HCT116 (cell line): ENCODE data around the gene CNPY2. TPM values are rescaled to one million over a fixed set of nuclear protein-coding genes. Genes with fewer than 3 reads are reported as not detected.
"Not testable (repeated sequence)": the region's sequence is repeated elsewhere in the genome, so short reads cannot be mapped to it uniquely, and the experiment has no call there.

Experiments used
- ATAC-seq: fragments of 200-7000 bp; cut with Tn5 transposase; 2 replicates; pipeline ENCODE4 v1.9.1; 2020; ENCODE audit warnings: mild to moderate bottlenecking, moderate library complexity
- BruUV-seq: library from RNA; stranded (reverse); fragments of 400-500 nt; replicated peaks from 2 replicates; lab custom pipeline; 2021; lab: Mats Ljungman, UMichigan
- CTCF ChIA-PET: fragments of 300-600 bp; sonication (Branson Sonifier 250); formaldehyde crosslinking; loops from one replicate; lab custom pipeline; 2021; ENCODE audit warnings: antibody characterized with exemption; lab: Charles Lee
- POLR2A ChIA-PET: fragments of 300-600, 350-600 bp; sonication (Branson Sonifier 250); formaldehyde crosslinking; loops from one replicate; lab custom pipeline; 2021; ENCODE audit warnings: antibody characterized with exemption; lab: Charles Lee
- RAD21 ChIA-PET, 2 experiments: fragments of 300-600 bp; sonication (Branson Sonifier 250); formaldehyde crosslinking; loops; one replicate each; lab custom pipeline; 2023; ENCODE audit warnings: low total read pairs in 2 of 2; ENCODE audit not compliant: uncharacterized antibody in 2 of 2, unreplicated experiment in 2 of 2, low non-redundant PET in 1 of 2; lab: Charles Lee
- DNase-seq: peaks from one replicate; pipeline ENCODE4 v3.0.0-alpha.2; 2010; ENCODE audit warnings: low read depth, low spot score
- H2AFZ ChIP-seq: fragments of 200-600 bp; shearing (Covaris generic), sonication (generic); 2 replicates; pipeline ENCODE4 v1.6.1; 2017; ENCODE audit warnings: low read depth, mixed run types, mixed read lengths, antibody characterized with exemption, low read length; ENCODE audit not compliant: poor library complexity, severe bottlenecking
- H3K27ac ChIP-seq: 2 replicates; pipeline ENCODE4 v1.5.1; 2012; ENCODE audit warnings: low read depth, low read length
- H3K27me3 ChIP-seq: fragments of 200-600 bp; sonication (generic); 2 replicates; pipeline ENCODE4 v1.6.1; 2016; ENCODE audit warnings: mixed run types, low read length, mixed read lengths; ENCODE audit not compliant: insufficient read depth
- H3K36me3 ChIP-seq, 2 experiments: fragments of 200-500 bp in 1 of 2; fragments of 200-600 bp in 1 of 2; sonication (Bioruptor generic) in 1 of 2; sonication (generic) in 1 of 2; 2 replicates each; pipeline versions ENCODE4 v1.5.1 to v1.6.1; 2014 to 2016; ENCODE audit warnings: low read length in 2 of 2, inconsistent platforms in 1 of 2, mixed read lengths in 1 of 2, mixed run types in 1 of 2; ENCODE audit not compliant: insufficient read depth in 2 of 2, control insufficient read depth in 1 of 2
- H3K4me1 ChIP-seq, 2 experiments: fragments of 200-600 bp in 1 of 2; sonication (generic) in 1 of 2; 2 replicates each; pipeline versions ENCODE4 v1.5.1 to v1.6.1; 2012 to 2017; ENCODE audit warnings: low read length in 2 of 2, inconsistent platforms in 1 of 2, mild to moderate bottlenecking in 1 of 2, mixed read lengths in 1 of 2, mixed run types in 1 of 2, moderate library complexity in 1 of 2; ENCODE audit not compliant: insufficient read depth in 2 of 2, control insufficient read depth in 1 of 2
- H3K4me2 ChIP-seq: fragments of 200-600 bp; sonication (generic); 2 replicates; pipeline ENCODE4 v1.6.1; 2017; ENCODE audit warnings: mixed run types, low read length, mixed read lengths
- H3K4me3 ChIP-seq, 2 experiments: fragments of 200-600 bp in 1 of 2; sonication (generic) in 1 of 2; replicated peaks in 1 of 2; 2 replicates each; pipeline ENCODE4 v1.5.1; 2011 to 2016; ENCODE audit warnings: low read length in 2 of 2, control low read depth in 1 of 2, low read depth in 1 of 2, mild to moderate bottlenecking in 1 of 2, mixed read lengths in 1 of 2, mixed run types in 1 of 2
- H3K79me2 ChIP-seq: fragments of 200-600 bp; sonication (generic); 2 replicates; pipeline ENCODE4 v1.6.1; 2017; ENCODE audit warnings: mild to moderate bottlenecking, mixed run types, low read length, moderate library complexity, mixed read lengths; ENCODE audit not compliant: insufficient read depth
- H3K9ac ChIP-seq: fragments of 200-600 bp; sonication (generic); 2 replicates; pipeline ENCODE4 v1.6.1; 2016; ENCODE audit warnings: low read length, mixed read lengths
- H3K9me2 ChIP-seq: fragments of 200-600 bp; sonication (generic), shearing (Covaris generic); 2 replicates; pipeline ENCODE4 v1.6.1; 2017; ENCODE audit warnings: mixed run types, mild to moderate bottlenecking, moderate library complexity; ENCODE audit not compliant: insufficient read depth
- H3K9me3 ChIP-seq, 2 experiments: fragments of 200-500 bp in 1 of 2; fragments of 200-600 bp in 1 of 2; sonication (Bioruptor generic) in 1 of 2; sonication (generic) in 1 of 2; 2 replicates each; pipeline ENCODE4 v1.6.1; 2014 to 2017; ENCODE audit warnings: low read length in 2 of 2, mixed read lengths in 2 of 2, inconsistent platforms in 1 of 2, low read depth in 1 of 2, mild to moderate bottlenecking in 1 of 2, mixed run types in 1 of 2, moderate library complexity in 1 of 2; ENCODE audit not compliant: control insufficient read depth in 1 of 2, insufficient read depth in 1 of 2
- H4K20me1 ChIP-seq: fragments of 200-600 bp; sonication (generic), shearing (Covaris generic); 2 replicates; pipeline ENCODE4 v1.6.1; 2017; ENCODE audit warnings: mixed run types, mild to moderate bottlenecking, moderate library complexity; ENCODE audit not compliant: insufficient read depth
- ATF3 ChIP-seq: IDR thresholded peaks from 2 replicates; pipeline ENCODE4 v1.6.1; 2012
- CBX3 ChIP-seq: IDR thresholded peaks from 2 replicates; pipeline ENCODE4 v1.6.1; 2012; ENCODE audit warnings: low read depth
- CEBPB ChIP-seq: IDR thresholded peaks from 2 replicates; pipeline ENCODE4 v1.6.1; 2012; ENCODE audit warnings: low read depth
- ELF1 ChIP-seq: IDR thresholded peaks from 2 replicates; pipeline ENCODE4 v1.6.1; 2012; ENCODE audit warnings: low read depth, borderline replicate concordance
- EZH2phosphoT487 ChIP-seq: fragments of 200-600 bp; IDR thresholded peaks from 2 replicates; pipeline ENCODE4 v1.6.1; 2018; ENCODE audit warnings: antibody characterized with exemption, borderline replicate concordance
- FOSL1 ChIP-seq: IDR thresholded peaks from 2 replicates; pipeline ENCODE4 v1.6.1; 2012; ENCODE audit warnings: low read depth
- JUND ChIP-seq: IDR thresholded peaks from 2 replicates; pipeline ENCODE4 v1.6.1; 2012
- MAX ChIP-seq: IDR thresholded peaks from 2 replicates; pipeline ENCODE4 v1.6.1; 2012
- POLR2A ChIP-seq: IDR thresholded peaks from 2 replicates; pipeline ENCODE4 v1.7.0; 2011; ENCODE audit warnings: borderline replicate concordance; ENCODE audit not compliant: insufficient read depth, insufficient read length; ENCODE audit errors: extremely low read depth
- RAD21 ChIP-seq: IDR thresholded peaks from 2 replicates; pipeline ENCODE4 v1.6.1; 2012; ENCODE audit warnings: low read depth, mild to moderate bottlenecking
- SIN3A ChIP-seq: IDR thresholded peaks from 2 replicates; pipeline ENCODE4 v1.6.1; 2012; ENCODE audit warnings: low read depth
- SRF ChIP-seq: IDR thresholded peaks from 2 replicates; pipeline ENCODE4 v1.6.1; 2012; ENCODE audit warnings: low read depth
- TCF7L2 ChIP-seq: IDR thresholded peaks from 2 replicates; pipeline ENCODE4 v1.7.0; 2011; ENCODE audit warnings: borderline replicate concordance, inconsistent platforms; ENCODE audit not compliant: insufficient read depth, insufficient read length; ENCODE audit errors: extremely low read depth
- YY1 ChIP-seq: IDR thresholded peaks from 2 replicates; pipeline ENCODE4 v1.6.1; 2011; ENCODE audit warnings: low read length, low read depth, moderate library complexity, mild to moderate bottlenecking; ENCODE audit not compliant: insufficient replicate concordance; ENCODE audit errors: extremely low read depth
- ZFX ChIP-seq: fragments of 450-650 bp; IDR thresholded peaks from 2 replicates; pipeline ENCODE4 v1.6.1; 2017
- ZNF274 ChIP-seq: fragments of 200-500 bp; sonication (Bioruptor generic); IDR thresholded peaks from 2 replicates; pipeline ENCODE4 v1.6.1; 2014; ENCODE audit warnings: mild to moderate bottlenecking, low read depth, low read length, inconsistent platforms
- intact Hi-C: fragments of 100-400 bp; cut with micrococcal nuclease; formaldehyde crosslinking; loops from 2 replicates; pipeline ENCODE4 v1.10.0; 2022
- total RNA-seq: library from RNA; stranded (reverse); gene quantifications from one replicate; pipeline ENCODE4 v1.2.1, GENCODE V29; 2021; ENCODE audit not compliant: unreplicated experiment
- TF ChIP-seq, protein P1 (sequence below): IDR thresholded peaks from 2 replicates; pipeline ENCODE4 v1.6.1; 2012; ENCODE audit warnings: low read depth

Gene CNPY2
- total RNA-seq, 1 experiment from 2014 or later, result 109 TPM

- TF ChIP-seq YY1 (no peak), SIN3A (no peak), FOSL1 (no peak)
Observed at GRCh38 chr12:56324206-56324605, 8.4 kb upstream of the CNPY2 start (continued).

DNA sequence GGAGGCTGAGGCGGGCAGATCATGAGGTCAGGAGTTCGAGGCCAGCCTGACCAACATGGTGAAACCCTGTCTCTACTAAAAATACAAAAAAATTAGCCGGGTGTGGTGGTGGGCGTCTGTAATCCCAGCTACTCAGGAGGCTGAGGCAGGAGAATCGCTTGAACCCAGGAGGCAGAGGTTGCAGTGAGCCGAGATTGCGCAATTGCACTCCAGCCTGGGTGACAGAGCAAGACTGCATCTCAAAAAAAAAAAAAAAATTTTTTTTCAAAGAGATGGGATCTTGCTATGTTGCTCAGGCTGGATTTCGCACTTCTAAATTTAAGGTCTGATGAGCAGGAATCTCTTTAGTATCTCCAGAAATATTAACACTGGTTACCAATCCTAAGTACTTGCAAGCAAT lies 5.8 kb upstream of the CNPY2 start:
- H3K9me2 ChIP-seq, H3K4me2 ChIP-seq, CTCF ChIA-PET, ATAC-seq, H3K27ac ChIP-seq, H3K9ac ChIP-seq, intact Hi-C loops, POLR2A ChIA-PET, DNase-seq, H4K20me1 ChIP-seq, H2AFZ ChIP-seq, H3K4me3 ChIP-seq, H3K79me2 ChIP-seq, H3K27me3 ChIP-seq, H3K4me1 ChIP-seq, H3K9me3 ChIP-seq, BruUV-seq: not testable (repeated sequence)
- peaks cover 10 to 14% of the 10 kb centered on the region in 2 experiments; a peak in 3 of 4 replicates for H3K36me3 ChIP-seq
- RAD21 ChIA-PET, result interaction anchor here in 1 of 2 experiments (0.6 kb wide), 1 partner anchor 25 kb away, joined by 3 read pairs; no protein-coding TSS in a partner anchor

DNA sequence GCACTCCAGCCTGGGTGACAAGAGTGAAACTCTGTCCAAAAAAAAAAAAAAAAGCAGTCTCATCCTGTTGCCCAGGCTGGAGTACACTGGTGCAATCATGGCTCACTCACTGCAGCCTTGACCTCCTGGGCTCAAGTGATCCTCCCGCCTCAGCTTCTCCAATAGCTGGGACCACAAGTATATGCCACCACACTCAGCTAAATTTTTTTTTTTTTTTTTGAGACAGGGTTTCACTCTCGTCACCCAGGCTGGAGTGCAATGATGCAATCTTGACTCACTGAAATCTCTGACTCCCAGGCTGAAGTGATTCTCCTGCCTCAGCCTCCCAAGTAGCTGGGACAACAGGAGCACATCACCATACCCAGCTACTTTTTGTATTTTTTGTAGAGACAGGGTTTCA lies 5.2 kb upstream of the CNPY2 start:
- no peak for ATAC-seq
- CTCF ChIA-PET, result no interaction called here
- no peak for TF ChIP-seq MAX
- no peak for TF ChIP-seq CBX3
- TF ChIP-seq SIN3A, result no peak
- TF ChIP-seq SRF, result no peak
- no peak for TF ChIP-seq ZNF274
- no peak for TF ChIP-seq ATF3
- no peak for TF ChIP-seq EZH2phosphoT487
- TF ChIP-seq JUND, result no peak
- TF ChIP-seq CEBPB, result no peak; the same call in 1 of the 2 replicates
- TF ChIP-seq POLR2A, result no peak
- no peak for TF ChIP-seq ELF1
- no peak for TF ChIP-seq FOSL1
- TF ChIP-seq TCF7L2, result no peak
- TF ChIP-seq RAD21, result no peak
- TF ChIP-seq, protein P1, sequence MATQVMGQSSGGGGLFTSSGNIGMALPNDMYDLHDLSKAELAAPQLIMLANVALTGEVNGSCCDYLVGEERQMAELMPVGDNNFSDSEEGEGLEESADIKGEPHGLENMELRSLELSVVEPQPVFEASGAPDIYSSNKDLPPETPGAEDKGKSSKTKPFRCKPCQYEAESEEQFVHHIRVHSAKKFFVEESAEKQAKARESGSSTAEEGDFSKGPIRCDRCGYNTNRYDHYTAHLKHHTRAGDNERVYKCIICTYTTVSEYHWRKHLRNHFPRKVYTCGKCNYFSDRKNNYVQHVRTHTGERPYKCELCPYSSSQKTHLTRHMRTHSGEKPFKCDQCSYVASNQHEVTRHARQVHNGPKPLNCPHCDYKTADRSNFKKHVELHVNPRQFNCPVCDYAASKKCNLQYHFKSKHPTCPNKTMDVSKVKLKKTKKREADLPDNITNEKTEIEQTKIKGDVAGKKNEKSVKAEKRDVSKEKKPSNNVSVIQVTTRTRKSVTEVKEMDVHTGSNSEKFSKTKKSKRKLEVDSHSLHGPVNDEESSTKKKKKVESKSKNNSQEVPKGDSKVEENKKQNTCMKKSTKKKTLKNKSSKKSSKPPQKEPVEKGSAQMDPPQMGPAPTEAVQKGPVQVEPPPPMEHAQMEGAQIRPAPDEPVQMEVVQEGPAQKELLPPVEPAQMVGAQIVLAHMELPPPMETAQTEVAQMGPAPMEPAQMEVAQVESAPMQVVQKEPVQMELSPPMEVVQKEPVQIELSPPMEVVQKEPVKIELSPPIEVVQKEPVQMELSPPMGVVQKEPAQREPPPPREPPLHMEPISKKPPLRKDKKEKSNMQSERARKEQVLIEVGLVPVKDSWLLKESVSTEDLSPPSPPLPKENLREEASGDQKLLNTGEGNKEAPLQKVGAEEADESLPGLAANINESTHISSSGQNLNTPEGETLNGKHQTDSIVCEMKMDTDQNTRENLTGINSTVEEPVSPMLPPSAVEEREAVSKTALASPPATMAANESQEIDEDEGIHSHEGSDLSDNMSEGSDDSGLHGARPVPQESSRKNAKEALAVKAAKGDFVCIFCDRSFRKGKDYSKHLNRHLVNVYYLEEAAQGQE, result no peak
- no peak for TF ChIP-seq ZFX

More for the DNA sequence above, 5.2 kb upstream of the CNPY2 start:
- no peak overlapping the region for H3K4me3 ChIP-seq
- H2AFZ ChIP-seq, result no peak overlapping the region
- BruUV-seq, result no TSS peak
- peaks cover 10 to 14% of the 10 kb centered on the region in 2 experiments; a peak in 3 of 4 replicates for H3K36me3 ChIP-seq
- H3K9me3 ChIP-seq, result no peaks in the 10 kb centered on the region
- no peak overlapping the region for H3K27ac ChIP-seq
- H3K79me2 ChIP-seq, result no peaks in the 10 kb centered on the region
- H3K9me2 ChIP-seq, result no peaks in the 10 kb centered on the region
- no peak for DNase-seq
- H4K20me1 ChIP-seq, result no peaks in the 10 kb centered on the region
- RAD21 ChIA-PET, result interaction anchor here in 1 of 2 experiments (0.6 kb wide), 1 partner anchor 26 kb away, joined by 3 read pairs; no protein-coding TSS in a partner anchor
- H3K27me3 ChIP-seq, result no peaks in the 10 kb centered on the region
- H3K9ac ChIP-seq, result no peak overlapping the region
- POLR2A ChIA-PET, result no interaction called here
- intact Hi-C loops, result no loop called here
- peaks cover 4 to 8% of the 10 kb centered on the region in 2 experiments; a peak in 3 of 4 replicates for H3K4me1 ChIP-seq
- H3K4me2 ChIP-seq, result no peak overlapping the region
